Neural cell (in vitro differentiated cells): ENCODE data around the gene TTYH3.

ENCODE experiments used
- EZH2 ChIP-seq: fragments of 200-600, 300-800 bp; shearing (Covaris generic), sonication (generic); IDR thresholded peaks from 2 replicates; pipeline ENCODE4 v1.6.1; 2014; ENCODE audit warnings: antibody characterized with exemption, low read length, borderline replicate concordance, mild to moderate bottlenecking; ENCODE audit not compliant: insufficient read depth, poor library complexity, severe bottlenecking
- MXI1 ChIP-seq: fragments of 450-650 bp; conservative IDR thresholded peaks from 2 replicates; pipeline ENCODE4 v1.6.1; 2014; ENCODE audit warnings: antibody characterized with exemption, mild to moderate bottlenecking; ENCODE audit not compliant: poor library complexity, severe bottlenecking
- RAD21 ChIP-seq: fragments of 450-650 bp; conservative IDR thresholded peaks from 2 replicates; pipeline ENCODE4 v1.6.1; 2014; ENCODE audit warnings: antibody characterized with exemption, mild to moderate bottlenecking, moderate library complexity
- REST ChIP-seq: IDR thresholded peaks from 2 replicates; pipeline ENCODE4 v1.6.1; 2012; ENCODE audit warnings: borderline replicate concordance
- TF ChIP-seq, protein P1 (sequence below): fragments of 450-650 bp; IDR thresholded peaks from 2 replicates; pipeline ENCODE4 v1.5.1; 2014; ENCODE audit warnings: antibody characterized with exemption, mild to moderate bottlenecking, moderate library complexity; ENCODE audit not compliant: poor library complexity, severe bottlenecking

- TF ChIP-seq, protein P1, sequence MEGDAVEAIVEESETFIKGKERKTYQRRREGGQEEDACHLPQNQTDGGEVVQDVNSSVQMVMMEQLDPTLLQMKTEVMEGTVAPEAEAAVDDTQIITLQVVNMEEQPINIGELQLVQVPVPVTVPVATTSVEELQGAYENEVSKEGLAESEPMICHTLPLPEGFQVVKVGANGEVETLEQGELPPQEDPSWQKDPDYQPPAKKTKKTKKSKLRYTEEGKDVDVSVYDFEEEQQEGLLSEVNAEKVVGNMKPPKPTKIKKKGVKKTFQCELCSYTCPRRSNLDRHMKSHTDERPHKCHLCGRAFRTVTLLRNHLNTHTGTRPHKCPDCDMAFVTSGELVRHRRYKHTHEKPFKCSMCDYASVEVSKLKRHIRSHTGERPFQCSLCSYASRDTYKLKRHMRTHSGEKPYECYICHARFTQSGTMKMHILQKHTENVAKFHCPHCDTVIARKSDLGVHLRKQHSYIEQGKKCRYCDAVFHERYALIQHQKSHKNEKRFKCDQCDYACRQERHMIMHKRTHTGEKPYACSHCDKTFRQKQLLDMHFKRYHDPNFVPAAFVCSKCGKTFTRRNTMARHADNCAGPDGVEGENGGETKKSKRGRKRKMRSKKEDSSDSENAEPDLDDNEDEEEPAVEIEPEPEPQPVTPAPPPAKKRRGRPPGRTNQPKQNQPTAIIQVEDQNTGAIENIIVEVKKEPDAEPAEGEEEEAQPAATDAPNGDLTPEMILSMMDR, result no peak
- TF ChIP-seq RAD21, result no peak
- TF ChIP-seq REST, result no peak
- no peak for TF ChIP-seq EZH2
- TF ChIP-seq MXI1, result no peak
These were observed 46.3 kb upstream of the TTYH3 start for GRCh38 chr7:2585446-2585845.
